ENCODE results near the gene PIK3R4. TPM values are rescaled to one million over a fixed set of nuclear protein-coding genes. Genes with fewer than 3 reads are reported as not detected.

PIK3R4 gene
- total RNA-seq, 1 experiment from 2014 or later, result 20.0 TPM

DNA sequence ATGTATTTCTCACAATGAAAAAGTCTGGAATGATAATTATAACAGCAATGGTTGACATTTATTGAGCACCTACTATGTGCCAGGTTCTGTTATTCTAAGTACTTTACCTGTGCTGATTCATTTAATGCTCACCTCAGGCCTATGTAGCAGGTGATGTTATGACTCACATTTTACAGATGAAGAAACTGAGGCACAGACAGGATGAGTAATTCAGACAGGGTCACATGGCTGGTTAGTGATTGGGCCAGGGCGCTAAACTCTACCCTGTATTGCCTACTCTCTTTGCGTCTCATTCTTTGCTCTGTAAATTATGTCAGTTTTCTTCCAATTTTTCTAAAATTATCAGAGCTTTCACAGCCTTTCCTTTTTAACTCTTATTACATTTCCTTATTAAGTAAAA is 98.3 kb downstream of the PIK3R4 start:
- CTCF ChIA-PET, result no interaction called here
- DNase-seq, result no peak
- Histone ChIP-seq H3K27me3 (replicated peaks; ENCODE audit: control insufficient read depth, insufficient read depth, low read length) (no peaks in the 10 kb centered on the region), H3K4me1 (no peaks in the 10 kb centered on the region), H3K9me3 (no peaks in the 10 kb centered on the region), H3K36me3 (ENCODE audit: control insufficient read depth, insufficient read depth, low read length) (no peaks in the 10 kb centered on the region), H3K4me3 (ENCODE audit: low read depth, low read length) (no peak overlapping the region)
- Mint-ChIP-seq H3K36me3 (ENCODE audit: insufficient read depth, unreplicated experiment) (no peaks in the 10 kb centered on the region), H3K4me1 (ENCODE audit: low read depth, unreplicated experiment) (no peaks in the 10 kb centered on the region), H3K9me3 (ENCODE audit: unreplicated experiment) (no peaks in the 10 kb centered on the region), H3K4me3 (ENCODE audit: unreplicated experiment) (no peak overlapping the region), H3K27ac (ENCODE audit: unreplicated experiment) (no peak overlapping the region), H3K27me3 (ENCODE audit: insufficient read depth, unreplicated experiment) (peaks cover 18% of the 10 kb centered on the region)
- POLR2A ChIA-PET, result no interaction called here
- BruUV-seq (replicated peaks), result no TSS peak
- intact Hi-C loops (cut with micrococcal nuclease; ENCODE audit: unreplicated experiment), result no loop called here
- TF ChIP-seq, protein P1, sequence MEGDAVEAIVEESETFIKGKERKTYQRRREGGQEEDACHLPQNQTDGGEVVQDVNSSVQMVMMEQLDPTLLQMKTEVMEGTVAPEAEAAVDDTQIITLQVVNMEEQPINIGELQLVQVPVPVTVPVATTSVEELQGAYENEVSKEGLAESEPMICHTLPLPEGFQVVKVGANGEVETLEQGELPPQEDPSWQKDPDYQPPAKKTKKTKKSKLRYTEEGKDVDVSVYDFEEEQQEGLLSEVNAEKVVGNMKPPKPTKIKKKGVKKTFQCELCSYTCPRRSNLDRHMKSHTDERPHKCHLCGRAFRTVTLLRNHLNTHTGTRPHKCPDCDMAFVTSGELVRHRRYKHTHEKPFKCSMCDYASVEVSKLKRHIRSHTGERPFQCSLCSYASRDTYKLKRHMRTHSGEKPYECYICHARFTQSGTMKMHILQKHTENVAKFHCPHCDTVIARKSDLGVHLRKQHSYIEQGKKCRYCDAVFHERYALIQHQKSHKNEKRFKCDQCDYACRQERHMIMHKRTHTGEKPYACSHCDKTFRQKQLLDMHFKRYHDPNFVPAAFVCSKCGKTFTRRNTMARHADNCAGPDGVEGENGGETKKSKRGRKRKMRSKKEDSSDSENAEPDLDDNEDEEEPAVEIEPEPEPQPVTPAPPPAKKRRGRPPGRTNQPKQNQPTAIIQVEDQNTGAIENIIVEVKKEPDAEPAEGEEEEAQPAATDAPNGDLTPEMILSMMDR (IDR thresholded peaks at IDR 0.05; ENCODE audit: insufficient read depth in 1 of 2, low read depth in 1 of 2, low read length in 1 of 2, severe bottlenecking in 1 of 2, unreplicated experiment in 1 of 2), result no peak

DNA sequence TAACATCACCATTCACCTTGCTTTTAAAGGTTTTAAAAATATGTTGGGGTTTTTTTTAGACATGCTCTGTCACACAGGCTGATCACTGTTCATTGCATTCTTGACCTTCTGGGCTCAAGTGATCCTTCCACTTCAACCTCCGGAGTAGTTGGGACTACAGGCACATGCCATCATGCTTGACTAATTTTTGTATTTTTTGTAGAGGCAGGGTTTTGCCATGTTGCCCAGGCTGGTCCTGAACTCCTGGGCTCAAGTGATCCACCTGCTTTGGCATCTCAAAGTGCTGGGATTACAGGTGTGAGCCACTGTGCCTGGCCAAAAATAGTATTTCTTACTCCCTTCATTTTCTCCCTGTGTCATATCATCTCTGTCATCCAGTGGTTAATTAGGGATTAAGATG is 101.4 kb downstream of the PIK3R4 start:
- no peak overlapping the region for H3K4me3 ChIP-seq (ENCODE audit: low read depth, low read length)
- no TSS peak for BruUV-seq (replicated peaks)
- H3K9me3 ChIP-seq, result no peaks in the 10 kb centered on the region
- no peak for DNase-seq
- H3K27ac Mint-ChIP-seq (ENCODE audit: unreplicated experiment), result no peak overlapping the region
- H3K27me3 ChIP-seq (replicated peaks; ENCODE audit: control insufficient read depth, insufficient read depth, low read length), result no peaks in the 10 kb centered on the region
- H3K9me3 Mint-ChIP-seq (ENCODE audit: unreplicated experiment), result no peaks in the 10 kb centered on the region
- ChIA-PET POLR2A (no interaction called here), CTCF (no interaction called here)
- H3K4me1 ChIP-seq, result no peaks in the 10 kb centered on the region
- TF ChIP-seq, protein P1 (IDR thresholded peaks at IDR 0.05; ENCODE audit: insufficient read depth in 1 of 2, low read depth in 1 of 2, low read length in 1 of 2, severe bottlenecking in 1 of 2, unreplicated experiment in 1 of 2), result no peak
- H3K36me3 Mint-ChIP-seq (ENCODE audit: insufficient read depth, unreplicated experiment), result no peaks in the 10 kb centered on the region
- H3K27me3 Mint-ChIP-seq (ENCODE audit: insufficient read depth, unreplicated experiment), result peaks cover 15% of the 10 kb centered on the region
- H3K36me3 ChIP-seq (ENCODE audit: control insufficient read depth, insufficient read depth, low read length), result no peaks in the 10 kb centered on the region
- intact Hi-C loops (cut with micrococcal nuclease; ENCODE audit: unreplicated experiment), result no loop called here
- H3K4me1 Mint-ChIP-seq (ENCODE audit: low read depth, unreplicated experiment), result no peaks in the 10 kb centered on the region
- no peak overlapping the region for H3K4me3 Mint-ChIP-seq (ENCODE audit: unreplicated experiment)

DNA sequence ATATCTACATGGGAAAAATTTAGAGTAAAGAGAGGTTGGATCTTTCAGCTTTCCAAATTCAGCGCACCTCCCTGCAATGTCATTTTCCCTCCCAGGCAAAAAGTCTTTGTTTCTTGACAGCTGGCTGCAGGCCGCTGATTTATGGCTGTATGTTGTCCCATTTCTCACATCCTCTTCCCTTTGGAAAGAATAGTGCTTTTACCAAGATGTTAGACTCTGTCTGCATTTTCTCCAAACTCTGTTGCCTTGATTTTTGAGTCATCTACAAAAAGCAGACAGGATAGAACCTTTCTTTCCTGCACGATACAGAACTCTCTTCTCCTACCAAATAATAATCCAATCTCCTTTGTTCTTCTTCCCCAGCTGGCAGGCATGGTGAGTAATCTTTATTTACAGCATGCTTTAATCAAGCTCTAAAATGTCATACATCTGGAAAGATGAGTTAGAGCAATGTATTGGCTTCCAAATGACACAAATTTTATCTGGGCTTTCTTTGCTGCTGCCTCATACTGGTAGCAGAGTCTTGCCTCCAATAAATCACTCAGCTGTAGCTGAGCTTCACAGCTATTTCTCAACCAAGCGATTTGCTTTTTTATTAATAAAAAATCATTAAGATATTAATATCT is 101.9 kb downstream of the PIK3R4 start:
- Mint-ChIP-seq H3K27ac (ENCODE audit: unreplicated experiment) (no peak overlapping the region), H3K27me3 (ENCODE audit: insufficient read depth, unreplicated experiment) (peaks cover 15% of the 10 kb centered on the region), H3K4me3 (ENCODE audit: unreplicated experiment) (no peak overlapping the region), H3K9me3 (ENCODE audit: unreplicated experiment) (no peaks in the 10 kb centered on the region), H3K36me3 (ENCODE audit: insufficient read depth, unreplicated experiment) (no peaks in the 10 kb centered on the region), H3K4me1 (ENCODE audit: low read depth, unreplicated experiment) (no peaks in the 10 kb centered on the region)
- ChIA-PET POLR2A (no interaction called here), CTCF (no interaction called here)
- TF ChIP-seq, protein P1 (IDR thresholded peaks at IDR 0.05; ENCODE audit: insufficient read depth in 1 of 2, low read depth in 1 of 2, low read length in 1 of 2, severe bottlenecking in 1 of 2, unreplicated experiment in 1 of 2), result no peak
- Histone ChIP-seq H3K9me3 (no peaks in the 10 kb centered on the region), H3K27me3 (replicated peaks; ENCODE audit: control insufficient read depth, insufficient read depth, low read length) (no peaks in the 10 kb centered on the region), H3K36me3 (ENCODE audit: control insufficient read depth, insufficient read depth, low read length) (no peaks in the 10 kb centered on the region), H3K4me1 (no peaks in the 10 kb centered on the region), H3K4me3 (ENCODE audit: low read depth, low read length) (no peak overlapping the region)
- no peak for DNase-seq
- no TSS peak for BruUV-seq (replicated peaks)
- intact Hi-C loops (cut with micrococcal nuclease; ENCODE audit: unreplicated experiment), result no loop called here

All from Caco-2 (cell line).